WI38 (cell line): ENCODE measurements around the gene GRID1.

Experiments
- H3K4me3 ChIP-seq: 2 replicates; pipeline ENCODE4 v1.5.1; 2011; ENCODE audit warnings: low read depth, mild to moderate bottlenecking, control low read depth, low read length
- TF ChIP-seq, protein P1 (sequence below): IDR thresholded peaks from 2 replicates; pipeline ENCODE4 v1.5.1; 2012; ENCODE audit warnings: low read depth, mild to moderate bottlenecking, control low read depth, low read length

The GRID1 gene

GRCh38 chr10:85864173-85864549 is 502.4 kb downstream of the GRID1 start:
- no peak overlapping the region for H3K4me3 ChIP-seq
- TF ChIP-seq, protein P1, sequence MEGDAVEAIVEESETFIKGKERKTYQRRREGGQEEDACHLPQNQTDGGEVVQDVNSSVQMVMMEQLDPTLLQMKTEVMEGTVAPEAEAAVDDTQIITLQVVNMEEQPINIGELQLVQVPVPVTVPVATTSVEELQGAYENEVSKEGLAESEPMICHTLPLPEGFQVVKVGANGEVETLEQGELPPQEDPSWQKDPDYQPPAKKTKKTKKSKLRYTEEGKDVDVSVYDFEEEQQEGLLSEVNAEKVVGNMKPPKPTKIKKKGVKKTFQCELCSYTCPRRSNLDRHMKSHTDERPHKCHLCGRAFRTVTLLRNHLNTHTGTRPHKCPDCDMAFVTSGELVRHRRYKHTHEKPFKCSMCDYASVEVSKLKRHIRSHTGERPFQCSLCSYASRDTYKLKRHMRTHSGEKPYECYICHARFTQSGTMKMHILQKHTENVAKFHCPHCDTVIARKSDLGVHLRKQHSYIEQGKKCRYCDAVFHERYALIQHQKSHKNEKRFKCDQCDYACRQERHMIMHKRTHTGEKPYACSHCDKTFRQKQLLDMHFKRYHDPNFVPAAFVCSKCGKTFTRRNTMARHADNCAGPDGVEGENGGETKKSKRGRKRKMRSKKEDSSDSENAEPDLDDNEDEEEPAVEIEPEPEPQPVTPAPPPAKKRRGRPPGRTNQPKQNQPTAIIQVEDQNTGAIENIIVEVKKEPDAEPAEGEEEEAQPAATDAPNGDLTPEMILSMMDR, result no peak

DNA sequence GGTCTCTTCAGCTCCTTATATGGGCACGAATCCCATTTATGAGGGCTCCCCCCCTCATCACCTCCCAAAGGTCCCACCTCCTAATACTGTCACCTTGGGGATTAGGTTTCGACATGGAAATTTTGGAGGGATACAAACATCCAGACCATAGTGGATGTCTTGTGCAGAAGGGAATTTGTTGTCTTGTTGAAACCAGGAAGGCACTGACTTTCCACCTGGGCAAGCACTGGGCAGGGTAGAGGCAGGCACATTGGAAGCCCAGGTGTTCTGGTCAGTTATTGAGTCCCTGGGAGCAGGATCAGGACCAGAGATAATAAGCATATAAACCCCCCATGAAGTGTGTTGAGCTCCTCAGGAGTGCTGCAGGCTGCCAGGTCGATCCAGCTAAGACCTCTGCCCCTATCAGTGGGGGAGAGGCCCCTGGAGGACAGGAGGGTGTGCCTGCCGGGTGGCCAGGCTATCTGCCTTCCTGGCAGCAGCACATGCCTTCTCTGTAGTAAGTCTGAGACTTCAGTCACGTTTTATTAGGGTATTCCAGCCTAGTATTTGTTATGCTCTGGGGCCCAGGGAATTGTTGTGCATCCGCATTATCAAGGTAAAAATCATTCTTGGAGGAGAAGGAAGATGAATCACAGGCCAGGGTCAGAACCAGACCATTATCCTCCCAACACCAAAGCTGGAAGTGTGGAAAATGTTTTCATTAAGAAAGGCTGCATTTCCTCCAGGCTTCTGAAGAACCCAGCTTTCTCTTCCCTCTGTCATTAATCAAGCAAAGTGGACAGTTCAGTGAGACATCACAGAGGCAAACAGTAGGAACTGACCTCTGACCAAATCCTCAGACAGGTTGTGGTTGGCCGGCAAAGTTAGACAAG is 503.1 kb downstream of the GRID1 start:
- no peak overlapping the region for H3K4me3 ChIP-seq
- TF ChIP-seq, protein P1, result no peak

DNA sequence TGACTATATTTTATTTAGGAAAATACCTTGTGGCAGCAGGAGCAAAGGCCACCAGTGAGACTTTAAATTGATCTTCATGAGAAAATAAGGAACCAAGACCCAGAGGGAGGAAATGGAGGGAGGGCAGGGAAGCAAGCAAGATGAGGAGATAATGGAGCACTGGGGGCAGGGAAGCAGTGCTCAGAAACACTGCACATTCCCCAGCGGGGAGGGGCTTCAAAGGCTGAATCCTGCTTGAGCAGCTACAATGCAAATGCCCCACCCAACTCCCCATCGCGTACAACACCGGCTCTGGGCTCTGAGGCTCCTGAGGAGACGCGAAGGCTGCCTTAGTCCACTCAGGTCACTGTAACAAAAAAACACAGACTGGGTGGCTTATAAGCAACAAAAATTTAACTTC is 503.8 kb downstream of the GRID1 start:
- TF ChIP-seq, protein P1, result no peak

GRCh38 chr10:85861513-85862197 is 504.9 kb downstream of the GRID1 start:
- TF ChIP-seq, protein P1, result no peak

More for the DNA sequence above, 503.8 kb downstream of the GRID1 start:
- H3K4me3 ChIP-seq, result no peak overlapping the region

DNA sequence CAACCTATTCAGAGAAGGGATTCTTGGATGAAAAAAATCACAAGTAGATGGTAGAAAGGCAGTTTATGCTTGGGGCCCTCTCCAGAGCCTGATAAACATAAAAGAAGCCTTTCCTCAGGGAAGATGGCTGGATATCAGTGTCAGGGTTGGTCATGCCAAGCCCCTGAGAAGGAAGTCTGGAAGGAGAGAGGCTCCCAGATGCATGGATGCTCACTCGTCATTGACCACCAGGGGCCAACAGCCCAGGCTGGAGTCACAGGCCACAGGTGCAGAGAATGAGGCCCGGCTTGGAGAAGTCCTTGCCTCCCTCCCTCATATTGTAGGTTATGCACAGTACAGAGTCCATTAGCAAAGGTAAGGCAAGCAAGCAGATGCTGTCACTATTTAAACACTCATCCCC is 506.7 kb downstream of the GRID1 start:
- TF ChIP-seq, protein P1, result no peak
- H3K4me3 ChIP-seq, result no peak overlapping the region

More at GRCh38 chr10:85861513-85862197, 504.9 kb downstream of the GRID1 start:
- H3K4me3 ChIP-seq, result no peak overlapping the region

DNA sequence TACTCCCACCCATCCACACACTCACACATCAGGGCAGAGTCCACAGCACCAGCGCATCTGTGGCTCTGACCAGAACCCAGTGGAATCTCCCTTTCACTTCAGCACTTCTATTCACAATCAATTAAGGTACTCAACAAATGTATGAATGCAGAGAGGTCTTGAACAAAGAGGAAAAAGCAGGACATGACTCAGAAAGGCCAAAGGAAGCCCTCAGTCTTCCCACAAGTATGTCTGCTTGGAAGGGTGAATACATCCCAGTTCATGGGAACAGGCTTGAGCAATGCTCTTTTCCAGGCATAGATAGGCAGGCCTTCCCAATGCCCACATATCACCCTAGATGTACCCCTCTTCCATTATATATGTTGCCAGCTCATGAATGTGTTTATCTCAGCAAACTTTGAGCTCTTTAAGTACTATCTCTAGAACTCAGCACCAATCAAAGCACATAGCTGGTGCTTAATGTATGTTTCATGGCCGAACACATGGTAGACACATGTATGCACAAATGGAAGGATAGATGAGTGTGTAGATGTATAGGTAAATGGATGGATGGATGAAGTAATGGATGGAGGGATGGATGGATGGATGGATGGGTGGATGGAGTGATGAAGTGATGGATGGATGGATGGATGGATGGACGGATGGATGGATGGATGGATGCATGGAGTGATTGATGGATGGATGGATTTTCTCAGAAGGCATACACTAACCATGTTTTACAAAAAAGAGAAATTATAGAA is 507.6 kb downstream of the GRID1 start:
- TF ChIP-seq, protein P1, result no peak
- no peak overlapping the region for H3K4me3 ChIP-seq
